C4-2B (cell line): ENCODE data around the gene ARHGEF28.

ENCODE experiments used
- ZFX ChIP-seq: fragments of 450-650 bp; IDR thresholded peaks from 2 replicates; pipeline ENCODE4 v1.6.1; 2017
- TF ChIP-seq, protein P1 (sequence below): fragments of 450-650 bp; conservative IDR thresholded peaks from 2 replicates; pipeline ENCODE4 v1.5.1; 2017; ENCODE audit warnings: mild to moderate bottlenecking

DNA sequence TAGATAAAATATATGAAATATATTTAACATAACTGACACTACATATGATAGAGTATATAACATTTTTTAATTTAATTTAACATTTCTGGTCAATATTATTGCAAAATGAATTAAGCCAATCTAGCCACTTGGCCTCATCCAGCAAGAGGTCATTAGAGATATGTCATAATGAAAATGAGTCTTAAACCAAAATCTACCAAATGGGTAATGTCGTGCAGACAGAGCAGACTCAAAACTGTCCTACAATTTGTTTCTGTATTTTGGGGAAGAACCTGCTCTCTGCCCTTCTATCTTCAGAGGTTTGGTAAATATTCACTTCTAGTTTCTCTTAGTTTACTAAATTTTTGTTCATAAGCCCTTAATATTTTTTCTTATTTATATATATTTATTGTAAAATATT, 61.4 kb downstream of the ARHGEF28 start:
- TF ChIP-seq, protein P1, sequence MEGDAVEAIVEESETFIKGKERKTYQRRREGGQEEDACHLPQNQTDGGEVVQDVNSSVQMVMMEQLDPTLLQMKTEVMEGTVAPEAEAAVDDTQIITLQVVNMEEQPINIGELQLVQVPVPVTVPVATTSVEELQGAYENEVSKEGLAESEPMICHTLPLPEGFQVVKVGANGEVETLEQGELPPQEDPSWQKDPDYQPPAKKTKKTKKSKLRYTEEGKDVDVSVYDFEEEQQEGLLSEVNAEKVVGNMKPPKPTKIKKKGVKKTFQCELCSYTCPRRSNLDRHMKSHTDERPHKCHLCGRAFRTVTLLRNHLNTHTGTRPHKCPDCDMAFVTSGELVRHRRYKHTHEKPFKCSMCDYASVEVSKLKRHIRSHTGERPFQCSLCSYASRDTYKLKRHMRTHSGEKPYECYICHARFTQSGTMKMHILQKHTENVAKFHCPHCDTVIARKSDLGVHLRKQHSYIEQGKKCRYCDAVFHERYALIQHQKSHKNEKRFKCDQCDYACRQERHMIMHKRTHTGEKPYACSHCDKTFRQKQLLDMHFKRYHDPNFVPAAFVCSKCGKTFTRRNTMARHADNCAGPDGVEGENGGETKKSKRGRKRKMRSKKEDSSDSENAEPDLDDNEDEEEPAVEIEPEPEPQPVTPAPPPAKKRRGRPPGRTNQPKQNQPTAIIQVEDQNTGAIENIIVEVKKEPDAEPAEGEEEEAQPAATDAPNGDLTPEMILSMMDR: no peak
- TF ChIP-seq ZFX: no peak
